SU-DHL-6 (cell line): ENCODE measurements around the gene TEX54.

Experiments
- H2AFZ ChIP-seq: fragments of 200-600 bp; sonication (generic); 2 replicates; pipeline ENCODE4 v1.6.1; 2014; ENCODE audit warnings: low read depth, mild to moderate bottlenecking, moderate library complexity, mixed read lengths, antibody characterized with exemption, low read length; ENCODE audit not compliant: severe bottlenecking
- H3F3A ChIP-seq: fragments of 200-600 bp; shearing (Covaris generic); 2 replicates; pipeline ENCODE4 v1.6.0; 2016; ENCODE audit warnings: antibody characterized with exemption, mild to moderate bottlenecking; ENCODE audit not compliant: insufficient read depth
- H3K27ac ChIP-seq: fragments of 200-600 bp; sonication (generic); 2 replicates; pipeline ENCODE4 v1.5.1; 2016; ENCODE audit warnings: low read depth, mild to moderate bottlenecking, low read length, moderate library complexity, mixed read lengths
- H3K27me3 ChIP-seq: fragments of 200-600 bp; sonication (generic), shearing (Covaris generic); 2 replicates; pipeline ENCODE4 v1.6.0; 2014; ENCODE audit warnings: mild to moderate bottlenecking, low read length
- H3K36me3 ChIP-seq: fragments of 200-600 bp; sonication (generic); 2 replicates; pipeline ENCODE4 v1.6.1; 2014; ENCODE audit warnings: mild to moderate bottlenecking, low read length, mixed read lengths
- H3K4me2 ChIP-seq: fragments of 300-600, 200-600 bp; shearing (Covaris generic), sonication (generic); 2 replicates; pipeline ENCODE4 v1.6.0; 2014; ENCODE audit warnings: low read length, low read depth, mild to moderate bottlenecking; ENCODE audit not compliant: poor library complexity, severe bottlenecking
- H3K4me3 ChIP-seq: fragments of 200-600 bp; sonication (generic); 2 replicates; pipeline ENCODE4 v1.5.1; 2014; ENCODE audit warnings: antibody characterized with exemption, low read length, mild to moderate bottlenecking, mixed read lengths; ENCODE audit not compliant: insufficient read depth, poor library complexity, severe bottlenecking
- H3K79me2 ChIP-seq: fragments of 200-600 bp; sonication (generic); 2 replicates; pipeline ENCODE4 v1.6.1; 2014; ENCODE audit warnings: mild to moderate bottlenecking, low read length, moderate library complexity; ENCODE audit not compliant: insufficient read depth
- H3K9ac ChIP-seq: fragments of 200-600 bp; sonication (generic); 2 replicates; pipeline ENCODE4 v1.7.0; 2014; ENCODE audit warnings: mild to moderate bottlenecking, low read length
- H3K9me2 ChIP-seq: fragments of 200-600 bp; sonication (generic); replicated peaks from 2 replicates; pipeline ENCODE4 v1.6.1; 2014; ENCODE audit warnings: low read length; ENCODE audit not compliant: insufficient read depth
- H3K9me3 ChIP-seq: fragments of 200-600 bp; sonication (generic); 2 replicates; pipeline ENCODE4 v1.6.1; 2014; ENCODE audit warnings: low read length, mixed read lengths; ENCODE audit not compliant: insufficient read depth
- H4K20me1 ChIP-seq: fragments of 200-600 bp; sonication (generic); 2 replicates; pipeline ENCODE4 v1.6.1; 2014; ENCODE audit warnings: low read depth, mild to moderate bottlenecking, antibody characterized with exemption, low read length, moderate library complexity, mixed read lengths
- EZH2phosphoT487 ChIP-seq: fragments of 200-600 bp; sonication (generic), shearing (Covaris generic); conservative IDR thresholded peaks from 2 replicates; pipeline ENCODE4 v1.6.1; 2018; ENCODE audit warnings: mild to moderate bottlenecking, antibody characterized with exemption, low read length, moderate library complexity, mixed read lengths
- TF ChIP-seq, protein P1 (sequence below): fragments of 200-600 bp; sonication (generic); IDR thresholded peaks from one replicate; pipeline ENCODE4 v1.5.1; 2017; ENCODE audit warnings: antibody characterized with exemption, mild to moderate bottlenecking, low read length, moderate library complexity; ENCODE audit not compliant: insufficient read depth, poor library complexity, severe bottlenecking

TEX54 gene

DNA sequence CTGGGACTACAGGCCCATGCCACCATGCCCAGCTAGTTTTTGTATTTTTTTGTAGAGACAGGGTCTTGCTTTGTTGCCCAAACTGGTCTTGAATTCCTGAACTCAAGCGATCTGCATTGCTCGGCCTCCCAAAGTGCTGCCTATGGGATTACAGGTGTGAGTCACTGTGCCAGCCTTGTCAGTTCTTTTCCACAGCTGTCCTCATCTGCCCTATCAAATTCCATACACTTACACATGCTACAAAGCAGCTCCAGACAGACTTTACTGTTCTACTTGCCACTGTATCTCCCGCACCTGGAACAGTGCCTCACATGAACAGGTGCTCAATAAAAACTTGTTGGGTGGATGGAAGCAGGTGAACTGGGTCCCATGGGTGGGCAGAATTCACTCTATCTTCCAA is 9.0 kb downstream of the TEX54 start:
- H3K79me2 ChIP-seq = peaks cover 5% of the 10 kb centered on the region; the same call in 1 of the 2 replicates
- no peaks in the 10 kb centered on the region for H3K27me3 ChIP-seq
- no peak overlapping the region for H3K4me3 ChIP-seq
- H3K9me3 ChIP-seq = no peaks in the 10 kb centered on the region
- peaks cover 8% of the 10 kb centered on the region; the same call in 1 of the 2 replicates for H3K36me3 ChIP-seq
- H3K9ac ChIP-seq = no peak overlapping the region
- H3K9me2 ChIP-seq = no peaks in the 10 kb centered on the region
- H3K4me2 ChIP-seq = no peak overlapping the region
- TF ChIP-seq EZH2phosphoT487 = no peak
- TF ChIP-seq, protein P1, sequence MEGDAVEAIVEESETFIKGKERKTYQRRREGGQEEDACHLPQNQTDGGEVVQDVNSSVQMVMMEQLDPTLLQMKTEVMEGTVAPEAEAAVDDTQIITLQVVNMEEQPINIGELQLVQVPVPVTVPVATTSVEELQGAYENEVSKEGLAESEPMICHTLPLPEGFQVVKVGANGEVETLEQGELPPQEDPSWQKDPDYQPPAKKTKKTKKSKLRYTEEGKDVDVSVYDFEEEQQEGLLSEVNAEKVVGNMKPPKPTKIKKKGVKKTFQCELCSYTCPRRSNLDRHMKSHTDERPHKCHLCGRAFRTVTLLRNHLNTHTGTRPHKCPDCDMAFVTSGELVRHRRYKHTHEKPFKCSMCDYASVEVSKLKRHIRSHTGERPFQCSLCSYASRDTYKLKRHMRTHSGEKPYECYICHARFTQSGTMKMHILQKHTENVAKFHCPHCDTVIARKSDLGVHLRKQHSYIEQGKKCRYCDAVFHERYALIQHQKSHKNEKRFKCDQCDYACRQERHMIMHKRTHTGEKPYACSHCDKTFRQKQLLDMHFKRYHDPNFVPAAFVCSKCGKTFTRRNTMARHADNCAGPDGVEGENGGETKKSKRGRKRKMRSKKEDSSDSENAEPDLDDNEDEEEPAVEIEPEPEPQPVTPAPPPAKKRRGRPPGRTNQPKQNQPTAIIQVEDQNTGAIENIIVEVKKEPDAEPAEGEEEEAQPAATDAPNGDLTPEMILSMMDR = no peak
- no peaks in the 10 kb centered on the region for H3F3A ChIP-seq
- H4K20me1 ChIP-seq = no peaks in the 10 kb centered on the region
- no peak overlapping the region for H2AFZ ChIP-seq
- no peak overlapping the region for H3K27ac ChIP-seq

DNA sequence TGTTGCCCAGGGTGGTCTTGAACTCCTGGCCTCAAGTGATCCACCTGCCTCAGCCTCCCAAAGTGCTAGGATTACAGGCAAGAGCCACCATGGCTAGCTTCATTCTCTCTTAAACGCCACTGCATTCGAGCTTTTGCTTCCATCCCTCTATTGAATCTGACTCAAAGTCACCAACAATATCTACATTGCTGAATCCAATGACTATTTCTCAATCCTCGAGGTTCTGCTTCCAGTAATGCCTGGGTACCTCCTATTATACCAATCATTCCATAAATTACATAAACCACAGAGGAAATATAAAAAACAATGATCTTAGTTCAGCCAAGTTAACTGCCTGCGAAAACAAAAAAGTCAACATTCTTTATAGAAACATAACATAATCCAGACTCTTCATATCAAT is 15.5 kb downstream of the TEX54 start:
- Histone ChIP-seq H3K79me2 (no peaks in the 10 kb centered on the region), H3K4me3 (no peak overlapping the region), H3F3A (no peaks in the 10 kb centered on the region), H3K27ac (no peak overlapping the region), H2AFZ (no peak overlapping the region), H3K36me3 (0 out of 2 replicates have a peak, but pooled peaks cover 5% of the 10 kb centered on the region), H3K9me3 (no peaks in the 10 kb centered on the region), H3K27me3 (no peaks in the 10 kb centered on the region), H3K9me2 (no peaks in the 10 kb centered on the region), H3K4me2 (no peak overlapping the region), H3K9ac (no peak overlapping the region), H4K20me1 (no peaks in the 10 kb centered on the region)
- TF ChIP-seq, protein P1 = no peak
- TF ChIP-seq EZH2phosphoT487 = no peak

DNA sequence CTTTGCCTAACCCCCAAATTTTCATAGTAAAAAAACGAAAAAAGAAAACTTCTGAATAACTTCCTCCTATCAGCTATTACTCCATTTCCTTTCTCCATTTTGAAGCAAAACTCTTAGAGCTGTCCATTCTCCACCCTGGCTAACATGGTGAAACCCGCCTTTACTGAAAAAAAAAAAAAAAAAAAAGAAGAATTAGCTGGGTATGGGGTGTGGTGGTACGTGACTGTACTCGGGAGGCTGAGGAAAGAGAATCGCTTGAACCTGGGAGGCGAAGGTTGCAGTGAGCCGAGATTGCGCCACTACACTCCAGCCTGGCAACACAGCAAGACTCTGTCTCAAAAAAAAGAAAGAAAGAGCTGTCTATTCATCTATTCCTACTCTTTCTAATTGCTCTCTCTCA is 16.1 kb downstream of the TEX54 start:
- Histone ChIP-seq H3K36me3 (0 out of 2 replicates have a peak, but pooled peaks cover 5% of the 10 kb centered on the region), H3K27me3 (no peaks in the 10 kb centered on the region), H3K27ac (no peak overlapping the region), H3K9me2 (no peaks in the 10 kb centered on the region), H2AFZ (no peak overlapping the region), H3K4me2 (no peak overlapping the region), H3K4me3 (no peak overlapping the region), H3K79me2 (no peaks in the 10 kb centered on the region), H4K20me1 (no peaks in the 10 kb centered on the region), H3F3A (no peaks in the 10 kb centered on the region), H3K9me3 (no peaks in the 10 kb centered on the region), H3K9ac (no peak overlapping the region)
- TF ChIP-seq, protein P1 = no peak
- TF ChIP-seq EZH2phosphoT487 = no peak

DNA sequence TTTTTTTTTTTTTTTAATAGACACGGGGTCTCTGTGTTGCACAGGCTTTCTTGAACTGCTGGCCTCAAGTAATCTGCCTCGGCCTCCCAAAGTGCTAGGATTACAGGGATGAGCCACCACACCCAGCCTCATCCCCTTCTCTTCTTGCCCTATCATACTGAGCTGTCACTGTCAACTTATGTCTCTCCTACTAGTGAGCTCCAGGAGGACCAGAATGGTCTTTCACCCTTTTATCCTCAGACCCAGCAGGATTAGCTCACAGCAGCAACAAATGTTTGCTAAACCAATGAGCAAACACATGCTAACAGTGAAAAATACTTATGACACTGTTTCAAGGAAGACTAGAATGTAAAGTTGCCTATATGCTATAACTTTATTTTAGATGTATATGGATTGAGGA is 21.0 kb downstream of the TEX54 start:
- Histone ChIP-seq H3K79me2 (no peaks in the 10 kb centered on the region), H3K4me2 (no peak overlapping the region), H3K27me3 (no peaks in the 10 kb centered on the region), H3K4me3 (no peak overlapping the region), H2AFZ (no peak overlapping the region), H3K9ac (no peak overlapping the region), H3K27ac (no peak overlapping the region), H3F3A (peaks cover 9% of the 10 kb centered on the region; the same call in 1 of the 2 replicates), H3K9me3 (no peaks in the 10 kb centered on the region), H3K36me3 (no peaks in the 10 kb centered on the region), H3K9me2 (no peaks in the 10 kb centered on the region), H4K20me1 (no peaks in the 10 kb centered on the region)
- TF ChIP-seq, protein P1 = no peak
- TF ChIP-seq EZH2phosphoT487 = no peak
